GM23248 (cell line): Measurements from ENCODE around the gene NPB.

ENCODE experiments used
- EZH2 ChIP-seq: fragments of 200-600 bp; sonication (generic); IDR thresholded peaks from 2 replicates; pipeline ENCODE4 v1.6.1; 2018; ENCODE audit warnings: antibody characterized with exemption, mild to moderate bottlenecking; ENCODE audit not compliant: insufficient read depth, poor library complexity, severe bottlenecking
- EZH2phosphoT487 ChIP-seq: fragments of 200-600 bp; sonication (generic); IDR thresholded peaks from 2 replicates; pipeline ENCODE4 v1.6.1; 2018; ENCODE audit warnings: antibody characterized with exemption, moderate library complexity, mild to moderate bottlenecking, low read depth; ENCODE audit not compliant: insufficient read depth

GRCh38 chr17:81900181-81900820 is 1.7 kb upstream of the NPB start:
- no peak for TF ChIP-seq EZH2phosphoT487
- TF ChIP-seq EZH2: no peak
